SH-SY5Y (cell line): Measurements from ENCODE around the gene ECE1.

ENCODE experiments used
- GATA2 ChIP-seq: IDR thresholded peaks from 2 replicates; pipeline ENCODE4 v1.6.1; 2011; ENCODE audit warnings: mild to moderate bottlenecking, low read depth, low read length
- GATA3 ChIP-seq: IDR thresholded peaks from 2 replicates; pipeline ENCODE4 v1.6.1; 2011; ENCODE audit warnings: low read depth, mild to moderate bottlenecking, low read length, moderate library complexity

DNA sequence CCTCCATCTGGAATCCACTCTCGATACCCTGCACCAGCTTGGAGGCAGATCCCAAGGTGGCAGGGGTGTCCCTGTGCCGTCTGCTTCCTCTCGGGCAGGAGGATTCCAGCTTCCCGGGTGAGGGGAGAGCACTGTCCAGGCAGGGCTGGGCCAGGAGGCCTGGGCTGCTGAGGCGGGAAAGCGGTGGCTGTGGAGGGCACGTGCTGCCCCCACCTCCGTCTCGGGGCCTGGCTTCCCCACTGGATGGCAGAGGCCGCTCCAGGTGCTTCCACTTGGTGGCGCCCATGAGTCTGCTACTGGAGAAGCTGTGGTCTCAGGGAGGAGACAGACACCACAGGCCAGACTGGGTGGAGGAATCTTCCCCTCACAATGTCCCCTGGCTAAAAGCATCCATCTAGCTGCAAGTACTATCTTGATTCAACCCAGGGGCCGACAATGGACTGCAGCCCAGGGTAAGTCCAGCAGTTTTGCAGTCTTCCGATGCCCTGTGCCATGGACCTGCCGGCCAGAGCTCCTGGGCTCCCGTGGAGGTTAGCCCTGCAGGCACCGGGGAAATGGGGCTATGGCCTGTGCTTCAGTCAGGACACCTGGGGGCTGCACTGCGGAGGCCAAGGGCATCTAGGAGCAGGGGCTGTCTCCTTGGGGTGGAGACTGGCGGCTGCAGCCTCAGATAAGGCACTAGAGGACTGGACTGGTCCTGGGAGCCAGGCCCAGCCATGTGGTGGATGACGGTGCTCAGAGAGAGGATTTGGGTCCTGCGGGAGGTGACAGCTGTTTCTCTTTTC is 72.3 kb downstream of the ECE1 start:
- TF ChIP-seq GATA2 (no peak), GATA3 (no peak)
